ENCODE measurements around the gene ADCY7. TPM values are rescaled to one million over a fixed set of nuclear protein-coding genes. Genes with fewer than 3 reads are reported as not detected.

The ADCY7 gene
- total RNA-seq, 1 experiment from 2014 or later: 13.1 TPM

DNA sequence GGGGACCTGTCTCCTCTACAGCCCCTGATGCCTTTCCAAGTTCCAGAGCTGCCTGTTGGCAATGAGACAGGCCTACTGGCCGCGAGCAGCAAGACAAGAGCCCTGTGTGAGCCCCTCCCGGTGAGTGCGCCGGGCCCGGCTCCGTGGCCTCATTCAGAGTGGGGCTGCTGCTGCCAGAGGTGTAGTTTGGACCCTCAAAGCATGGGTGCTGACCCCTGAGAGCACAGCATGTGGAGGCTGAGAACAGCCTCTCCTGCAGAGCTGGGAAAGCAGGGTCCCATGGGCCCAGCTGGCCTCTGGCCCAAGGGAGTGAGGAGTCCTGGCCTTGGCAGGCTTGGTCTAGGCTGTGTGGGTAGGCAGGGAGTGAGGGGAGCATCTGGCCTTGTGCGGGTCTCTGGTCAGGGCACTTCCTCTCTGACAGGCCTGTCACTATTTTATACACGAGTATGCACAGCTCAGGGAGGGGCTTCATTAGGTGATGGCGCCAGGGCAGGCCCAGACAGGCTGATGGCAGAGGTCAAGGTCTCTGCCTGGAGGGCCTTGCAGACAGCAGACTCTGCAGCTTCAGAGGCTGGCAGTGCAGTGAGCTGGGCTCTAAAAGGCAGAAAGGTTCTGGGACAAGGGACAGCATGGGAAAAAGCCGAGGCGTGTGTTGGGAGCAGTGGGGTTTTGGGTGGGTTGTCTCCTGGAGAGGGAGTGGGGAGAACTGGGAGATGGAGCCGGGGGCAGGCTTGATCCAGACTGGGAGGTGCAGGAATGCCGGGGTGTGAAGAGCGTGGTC lies 43.4 kb downstream of the ADCY7 start:
- H3K79me2 ChIP-seq (ENCODE audit: low read length): no peaks in the 10 kb centered on the region
- H2AFZ ChIP-seq (ENCODE audit: low read length): no peak overlapping the region
- no peak for DNase-seq
- H3K4me2 ChIP-seq (ENCODE audit: low read length): no peak overlapping the region
- intact Hi-C loops (cut with micrococcal nuclease): no loop called here
- H3K9me2 ChIP-seq (replicated peaks; ENCODE audit: low read length): no peaks in the 10 kb centered on the region
- no peak overlapping the region for H3K9ac ChIP-seq (ENCODE audit: low read length)
- BruUV-seq (replicated peaks): no TSS peak
- H3K4me3 ChIP-seq (ENCODE audit: low read length): no peak overlapping the region
- H3K4me1 ChIP-seq (ENCODE audit: insufficient read depth, low read length): peaks cover 4% of the 10 kb centered on the region; the same call in 1 of the 2 replicates
- TF ChIP-seq EZH2 (IDR thresholded peaks at IDR 0.05; ENCODE audit: low read length, unreplicated experiment): no peak
- TF ChIP-seq EZH2phosphoT487 (IDR thresholded peaks at IDR 0.05; ENCODE audit: borderline replicate concordance, low read length): no peak
- TF ChIP-seq, protein P1, sequence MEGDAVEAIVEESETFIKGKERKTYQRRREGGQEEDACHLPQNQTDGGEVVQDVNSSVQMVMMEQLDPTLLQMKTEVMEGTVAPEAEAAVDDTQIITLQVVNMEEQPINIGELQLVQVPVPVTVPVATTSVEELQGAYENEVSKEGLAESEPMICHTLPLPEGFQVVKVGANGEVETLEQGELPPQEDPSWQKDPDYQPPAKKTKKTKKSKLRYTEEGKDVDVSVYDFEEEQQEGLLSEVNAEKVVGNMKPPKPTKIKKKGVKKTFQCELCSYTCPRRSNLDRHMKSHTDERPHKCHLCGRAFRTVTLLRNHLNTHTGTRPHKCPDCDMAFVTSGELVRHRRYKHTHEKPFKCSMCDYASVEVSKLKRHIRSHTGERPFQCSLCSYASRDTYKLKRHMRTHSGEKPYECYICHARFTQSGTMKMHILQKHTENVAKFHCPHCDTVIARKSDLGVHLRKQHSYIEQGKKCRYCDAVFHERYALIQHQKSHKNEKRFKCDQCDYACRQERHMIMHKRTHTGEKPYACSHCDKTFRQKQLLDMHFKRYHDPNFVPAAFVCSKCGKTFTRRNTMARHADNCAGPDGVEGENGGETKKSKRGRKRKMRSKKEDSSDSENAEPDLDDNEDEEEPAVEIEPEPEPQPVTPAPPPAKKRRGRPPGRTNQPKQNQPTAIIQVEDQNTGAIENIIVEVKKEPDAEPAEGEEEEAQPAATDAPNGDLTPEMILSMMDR (conservative IDR thresholded peaks at IDR 0.05; ENCODE audit: low read depth, low read length): no peak
- no peaks in the 10 kb centered on the region for H3K9me3 ChIP-seq (ENCODE audit: low read length)
- ChIA-PET CTCF (no interaction called here), POLR2A (ENCODE audit: unreplicated experiment) (no interaction called here)
- no peaks in the 10 kb centered on the region for H3F3A ChIP-seq (ENCODE audit: low read length, unreplicated experiment)
- H3K36me3 ChIP-seq (ENCODE audit: low read depth, low read length): peaks cover 6% of the 10 kb centered on the region
- H4K20me1 ChIP-seq (ENCODE audit: low read length): no peaks in the 10 kb centered on the region
- no peak overlapping the region for H3K27ac ChIP-seq (ENCODE audit: low read length)
- H3K27me3 ChIP-seq (ENCODE audit: low read length): no peaks in the 10 kb centered on the region
- ATAC-seq: no peak

DNA sequence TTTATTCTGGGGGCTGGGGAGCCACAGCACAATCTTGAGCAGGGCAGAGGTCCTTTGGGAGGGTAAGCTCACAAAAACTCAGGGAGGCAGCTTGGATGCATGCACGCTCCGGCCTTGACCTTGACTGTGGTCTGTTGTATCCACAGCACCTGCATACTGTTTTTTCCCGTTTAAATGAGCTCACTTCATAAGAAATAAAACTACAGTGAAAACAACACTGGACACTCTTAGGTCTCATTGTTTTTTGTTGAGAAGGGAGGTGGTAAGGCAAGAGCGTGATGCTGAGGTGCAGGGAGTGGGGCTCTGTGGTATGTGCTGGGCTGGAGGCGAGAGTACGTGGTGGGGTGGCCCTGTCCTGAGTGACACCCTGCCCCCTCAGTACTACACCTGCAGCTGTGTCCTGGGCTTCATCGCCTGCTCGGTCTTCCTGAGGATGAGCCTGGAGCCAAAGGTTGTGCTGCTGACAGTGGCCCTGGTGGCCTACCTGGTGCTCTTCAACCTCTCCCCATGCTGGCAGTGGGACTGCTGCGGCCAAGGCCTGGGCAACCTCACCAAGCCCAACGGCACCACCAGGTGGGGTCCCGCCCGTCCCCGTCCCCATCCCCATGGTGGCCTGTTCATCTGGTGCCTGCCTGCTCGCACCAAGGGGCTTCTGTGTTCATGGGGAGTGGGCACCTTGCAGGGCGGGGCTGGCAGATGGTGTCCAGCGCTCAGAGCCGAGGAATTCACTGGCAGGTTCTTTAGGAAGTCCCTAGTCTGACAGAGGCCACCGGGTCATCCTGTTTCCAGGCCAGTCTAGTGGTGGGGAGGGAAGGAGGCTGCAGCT lies 44.2 kb downstream of the ADCY7 start:
- no peak for DNase-seq
- H3K27me3 ChIP-seq (ENCODE audit: low read length): no peaks in the 10 kb centered on the region
- CTCF ChIA-PET: no interaction called here
- ATAC-seq: peak; percentile 20
- H3K4me2 ChIP-seq (ENCODE audit: low read length): no peak overlapping the region
- no peaks in the 10 kb centered on the region for H3K9me2 ChIP-seq (replicated peaks; ENCODE audit: low read length)
- H3K9ac ChIP-seq (ENCODE audit: low read length): no peak overlapping the region
- peaks cover 4% of the 10 kb centered on the region; the same call in 1 of the 2 replicates for H3K4me1 ChIP-seq (ENCODE audit: insufficient read depth, low read length)
- no peaks in the 10 kb centered on the region for H3K9me3 ChIP-seq (ENCODE audit: low read length)
- no peaks in the 10 kb centered on the region for H4K20me1 ChIP-seq (ENCODE audit: low read length)
- no peak overlapping the region for H3K4me3 ChIP-seq (ENCODE audit: low read length)
- H2AFZ ChIP-seq (ENCODE audit: low read length): no peak overlapping the region
- no peak overlapping the region for H3K27ac ChIP-seq (ENCODE audit: low read length)
- H3K79me2 ChIP-seq (ENCODE audit: low read length): no peaks in the 10 kb centered on the region
- peaks cover 9% of the 10 kb centered on the region for H3K36me3 ChIP-seq (ENCODE audit: low read depth, low read length)
- intact Hi-C loops (cut with micrococcal nuclease): no loop called here
- no peaks in the 10 kb centered on the region for H3F3A ChIP-seq (ENCODE audit: low read length, unreplicated experiment)
- POLR2A ChIA-PET (ENCODE audit: unreplicated experiment): no interaction called here
- TF ChIP-seq, protein P1 (conservative IDR thresholded peaks at IDR 0.05; ENCODE audit: low read depth, low read length): no peak
- TF ChIP-seq EZH2phosphoT487 (IDR thresholded peaks at IDR 0.05; ENCODE audit: borderline replicate concordance, low read length) (no peak), EZH2 (IDR thresholded peaks at IDR 0.05; ENCODE audit: low read length, unreplicated experiment) (no peak)
- no TSS peak for BruUV-seq (replicated peaks)
